Activated CD4-positive, alpha-beta T cell treated with anti-CD3 and anti-CD28 coated beads, Interleukin-2, amount 50 U/mL, for 48 hours (primary cell): ENCODE measurements around the gene DMRTC2.

Experiments used
- DNase-seq, 2 experiments: peaks; one replicate each; pipeline ENCODE4 v3.0.0-alpha.2; 2020

The DMRTC2 gene

DNA sequence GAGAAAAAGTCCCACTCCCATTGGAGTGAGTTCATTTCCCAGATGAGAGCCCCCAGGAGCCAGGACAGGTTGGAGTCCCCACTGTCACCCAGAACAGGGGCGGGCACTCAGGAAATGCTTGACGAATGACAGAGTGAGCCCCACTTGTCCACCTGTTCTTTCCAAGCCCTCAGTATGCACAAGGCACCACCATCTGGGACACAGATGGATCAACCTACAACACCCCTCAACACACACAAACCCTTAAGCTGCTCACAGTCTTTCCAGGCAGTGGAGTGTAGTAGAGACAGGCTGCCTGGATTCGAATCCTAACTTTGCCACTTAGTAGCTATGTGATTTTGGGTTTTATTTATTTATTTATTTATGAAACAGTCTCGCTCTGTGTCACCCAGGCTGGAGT is 46.1 kb downstream of the DMRTC2 start:
- DNase-seq, result no peak

DNA sequence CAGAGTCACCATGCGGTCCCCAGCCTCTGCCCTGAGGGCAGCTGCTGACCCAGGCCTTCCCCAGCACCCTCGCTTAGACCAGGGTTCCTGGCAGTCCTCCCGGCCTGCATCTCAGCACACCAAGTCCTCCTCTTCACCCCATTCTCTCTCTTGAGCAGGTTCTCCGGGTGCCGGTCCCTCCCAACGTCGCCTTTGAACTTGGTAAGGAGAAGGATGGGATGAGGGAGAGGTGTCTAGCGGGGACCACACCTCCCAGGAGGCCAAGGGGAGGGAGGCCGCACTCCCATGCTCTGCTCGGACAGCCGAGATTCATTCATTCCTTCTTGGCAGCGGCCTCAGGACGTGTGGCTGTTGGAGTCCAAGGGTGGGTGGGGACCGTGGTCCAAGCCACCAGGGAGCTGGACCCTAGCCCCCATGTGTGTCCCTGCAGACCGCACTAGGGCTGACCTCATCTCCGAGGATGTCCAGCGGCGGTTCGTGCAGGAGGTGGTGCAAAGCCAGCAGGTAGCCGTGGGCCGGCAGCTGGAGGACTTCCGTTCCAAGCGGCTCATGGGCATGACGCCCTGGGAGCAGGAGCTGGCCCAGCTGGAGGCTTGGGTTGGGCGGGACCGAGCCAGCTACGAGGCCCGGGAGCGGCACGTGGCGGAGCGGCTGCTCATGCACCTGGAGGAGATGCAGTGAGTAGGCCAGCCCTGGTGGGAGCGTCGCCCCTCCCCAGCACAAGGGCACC is 47.5 kb downstream of the DMRTC2 start:
- no peak for DNase-seq

DNA sequence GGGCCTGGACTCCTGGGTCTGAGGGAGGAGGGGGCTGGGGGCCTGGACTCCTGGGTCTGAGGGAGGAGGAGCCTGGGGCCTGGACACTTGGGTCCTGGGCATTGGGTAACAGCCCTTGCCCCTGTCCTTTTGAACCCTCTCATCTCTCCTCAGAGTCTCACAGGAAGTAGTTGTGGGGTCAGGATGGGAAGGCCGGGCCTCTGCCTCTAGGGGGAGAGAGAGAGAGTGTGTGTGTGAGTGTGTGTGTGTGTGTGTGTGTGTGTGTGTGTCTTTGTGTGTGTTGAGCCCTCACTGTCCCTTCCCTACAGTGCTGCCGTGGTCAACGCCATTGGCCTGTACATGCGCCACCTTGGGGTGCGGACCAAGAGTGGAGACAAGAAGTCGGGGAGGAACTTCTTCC is 49.1 kb downstream of the DMRTC2 start:
- DNase-seq, result no peak

DNA sequence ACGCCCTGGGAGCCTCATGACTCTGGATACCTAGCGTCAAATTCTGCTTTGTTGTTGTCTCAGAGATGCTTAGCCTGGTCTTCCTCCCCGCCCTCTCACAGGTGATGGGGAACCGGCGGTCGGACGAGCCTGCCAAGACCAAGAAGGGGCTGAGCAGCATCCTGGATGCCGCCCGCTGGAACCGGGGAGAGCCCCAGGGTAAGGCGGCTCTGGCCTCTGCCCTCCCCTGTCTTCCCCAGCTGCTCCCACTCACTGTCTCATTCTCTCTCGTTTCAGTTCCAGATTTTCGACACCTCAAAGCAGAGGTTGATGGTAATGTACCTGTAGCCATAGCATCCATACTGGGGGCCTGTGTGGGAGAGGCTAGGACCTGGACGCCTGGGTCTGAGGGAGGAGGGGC is 49.5 kb downstream of the DMRTC2 start:
- no peak for DNase-seq

DNA sequence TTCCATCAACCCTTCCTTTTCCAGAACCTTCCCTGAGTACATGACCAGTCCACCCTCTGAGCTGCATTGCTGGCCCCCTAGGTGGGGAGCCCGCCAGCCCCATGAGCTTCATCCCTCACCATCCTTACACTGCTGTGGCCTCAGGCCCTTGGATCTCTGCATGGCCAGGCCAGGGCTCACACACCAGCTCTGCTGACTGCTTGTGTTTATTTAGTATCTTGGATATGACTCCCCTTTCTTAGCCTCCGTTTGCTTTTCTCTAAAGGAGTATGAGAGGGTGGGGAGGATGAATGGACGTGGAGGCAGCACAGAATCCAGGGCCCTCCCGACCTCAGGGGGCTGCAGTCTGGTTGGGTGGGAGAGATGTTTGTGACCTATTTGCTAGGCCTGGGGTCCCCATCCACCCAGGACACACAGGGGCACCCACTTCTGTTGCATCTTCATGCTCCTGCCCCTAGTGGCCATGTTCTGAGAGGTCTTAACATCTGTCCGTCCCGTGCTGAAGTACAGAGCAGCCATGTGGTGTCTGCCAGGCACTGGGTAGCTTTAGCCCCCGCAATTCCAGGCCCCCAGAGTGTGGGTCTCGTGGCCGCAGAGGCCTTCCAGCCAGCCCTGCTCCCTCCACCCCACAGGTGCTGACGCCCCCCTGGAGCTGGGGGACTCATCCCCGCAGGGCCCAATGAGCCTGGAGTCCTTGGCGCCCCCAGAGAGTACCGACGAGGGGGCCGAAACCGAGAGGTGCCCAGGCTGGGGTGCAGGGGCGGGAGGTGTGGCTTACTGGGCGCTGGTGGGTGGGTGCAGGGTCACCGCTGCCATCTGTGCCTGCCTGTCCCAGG is 51.1 kb downstream of the DMRTC2 start:
- DNase-seq, result no peak

DNA sequence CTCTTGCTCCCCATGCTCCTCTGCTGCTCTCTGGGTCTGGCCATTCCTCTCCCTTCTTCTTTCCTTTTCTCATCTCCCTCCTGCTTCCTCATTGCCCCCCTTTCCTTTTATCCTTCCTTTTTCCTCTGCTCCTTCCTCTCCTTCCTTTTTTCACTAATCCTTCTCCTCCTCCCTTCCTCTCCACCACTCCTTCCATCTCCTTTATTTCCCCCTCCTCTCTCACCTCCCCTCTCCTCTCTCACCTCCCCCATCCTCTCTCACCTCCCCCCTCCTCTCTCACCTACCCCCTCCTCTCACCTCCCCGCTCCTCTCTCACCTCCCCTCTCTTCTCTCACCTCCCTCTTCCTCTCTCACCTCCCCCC is 51.7 kb downstream of the DMRTC2 start:
- DNase-seq, result no peak

DNA sequence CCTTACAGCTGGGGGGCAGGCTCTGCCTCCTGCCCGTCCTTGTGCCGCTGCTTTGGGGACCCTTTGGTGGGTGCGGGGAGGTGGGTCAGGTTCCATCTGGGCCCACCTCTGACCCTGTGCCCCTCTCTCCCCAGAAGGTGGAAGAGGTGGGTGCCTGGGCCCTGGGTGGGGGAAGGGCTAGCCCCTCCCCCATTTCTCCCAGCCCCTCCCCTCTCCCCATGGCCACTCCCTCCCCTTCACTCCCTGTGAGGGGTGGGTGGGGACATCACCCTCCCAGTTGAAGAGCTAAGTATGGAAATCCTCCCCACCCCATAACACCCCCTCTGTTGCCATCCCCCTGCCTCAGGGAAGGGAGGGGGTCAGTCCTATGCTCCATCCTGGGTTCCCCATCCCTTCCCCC is 52.3 kb downstream of the DMRTC2 start:
- no peak for DNase-seq

DNA sequence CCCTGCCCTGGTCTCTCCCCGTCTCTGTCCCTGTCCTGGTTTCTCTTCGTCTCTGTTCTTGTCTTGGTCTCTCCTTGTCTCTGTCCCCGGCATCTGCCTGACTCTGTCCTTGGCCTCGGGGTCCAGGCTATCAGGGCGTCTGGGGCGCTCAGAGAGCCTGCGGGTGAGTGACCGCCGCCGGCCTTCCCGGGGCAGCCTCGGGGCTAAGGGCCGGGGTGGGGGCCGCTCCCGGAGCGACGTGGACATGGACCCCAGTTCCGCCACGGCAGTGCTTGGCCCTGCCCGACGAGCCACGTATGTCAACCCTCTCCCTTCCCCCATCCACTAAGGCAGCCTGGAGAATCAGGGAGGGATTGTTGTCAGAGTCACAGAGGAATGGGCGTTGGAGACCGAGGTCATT is 53.0 kb downstream of the DMRTC2 start:
- no peak for DNase-seq

DNA sequence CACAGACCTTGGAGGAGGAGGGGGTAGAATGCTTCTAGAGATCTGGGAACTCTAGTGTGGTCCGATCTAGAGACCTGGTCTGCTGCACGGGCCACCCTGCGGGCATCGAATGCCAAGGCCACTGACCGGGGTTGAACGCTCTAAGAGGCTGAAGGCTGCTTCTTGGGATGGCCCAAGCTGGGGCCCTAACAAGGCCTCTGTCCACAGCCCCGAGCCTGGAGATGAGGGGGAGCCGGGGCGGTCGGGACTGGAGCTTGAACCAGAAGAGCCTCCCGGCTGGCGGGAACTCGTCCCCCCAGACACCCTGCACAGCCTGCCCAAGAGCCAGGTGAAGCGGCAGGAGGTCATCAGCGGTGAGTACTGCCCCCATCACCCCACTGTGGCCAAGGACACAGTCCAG is 53.4 kb downstream of the DMRTC2 start:
- DNase-seq, result no peak
